Neural progenitor cell (in vitro differentiated cells): Measurements from ENCODE around the gene GABRR1. TPM values are rescaled to one million over a fixed set of nuclear protein-coding genes. Genes with fewer than 3 reads are reported as not detected.

ENCODE experiments used
- DNase-seq: peaks from one replicate; pipeline ENCODE4 v3.0.0-alpha.2; 2016; ENCODE audit warnings: low spot score
- H2AFZ ChIP-seq: fragments of 200-600 bp; sonication (generic); replicated peaks from 2 replicates; pipeline ENCODE4 v1.6.1; 2016; ENCODE audit warnings: antibody characterized with exemption
- H3F3A ChIP-seq: fragments of 200-600 bp; sonication (generic); 2 replicates; pipeline ENCODE4 v1.6.1; 2016; ENCODE audit warnings: antibody characterized with exemption, low read depth
- H3K27ac ChIP-seq: fragments of 200-600 bp; sonication (generic); 2 replicates; pipeline ENCODE4 v1.5.1; 2016; ENCODE audit warnings: mild to moderate bottlenecking
- H3K27me3 ChIP-seq: fragments of 200-600 bp; sonication (generic); 2 replicates; pipeline ENCODE4 v1.6.1; 2016; ENCODE audit warnings: mild to moderate bottlenecking, moderate library complexity
- H3K36me3 ChIP-seq: fragments of 200-600 bp; sonication (generic); 2 replicates; pipeline ENCODE4 v1.5.1; 2016
- H3K4me1 ChIP-seq: fragments of 200-600 bp; sonication (generic); 2 replicates; pipeline ENCODE4 v1.6.1; 2016; ENCODE audit warnings: mixed run types
- H3K4me2 ChIP-seq: fragments of 200-600 bp; sonication (generic); 2 replicates; pipeline ENCODE4 v1.6.1; 2016
- H3K4me3 ChIP-seq: fragments of 200-600 bp; sonication (generic); 2 replicates; pipeline ENCODE4 v1.5.1; 2016
- H3K79me2 ChIP-seq: fragments of 200-600 bp; sonication (generic); 2 replicates; pipeline ENCODE4 v1.6.1; 2016; ENCODE audit warnings: low read depth
- H3K9ac ChIP-seq: fragments of 200-600 bp; sonication (generic); 2 replicates; pipeline ENCODE4 v1.6.1; 2016
- H3K9me3 ChIP-seq: fragments of 200-600 bp; sonication (generic); 2 replicates; pipeline ENCODE4 v1.5.1; 2016; ENCODE audit warnings: low read depth
- H4K20me1 ChIP-seq: fragments of 200-600 bp; sonication (generic); 2 replicates; pipeline ENCODE4 v1.6.1; 2016; ENCODE audit warnings: low read depth
- H3K27ac Mint-ChIP-seq: 3 replicates; pipeline ENCODE4 v1.8.0; 2021; ENCODE audit warnings: mixed read lengths
- H3K27me3 Mint-ChIP-seq: 2 replicates; pipeline ENCODE4 v1.8.0; 2022; ENCODE audit warnings: low read depth, mild to moderate bottlenecking, inconsistent platforms, moderate library complexity, mixed read lengths; ENCODE audit not compliant: insufficient read depth
- H3K36me3 Mint-ChIP-seq: 3 replicates; pipeline ENCODE4 v1.8.0; 2021; ENCODE audit warnings: mixed read lengths
- H3K4me1 Mint-ChIP-seq: 3 replicates; pipeline ENCODE4 v1.8.0; 2021; ENCODE audit warnings: mixed read lengths
- H3K4me3 Mint-ChIP-seq: 3 replicates; pipeline ENCODE4 v1.8.0; 2021; ENCODE audit warnings: mild to moderate bottlenecking, moderate library complexity, mixed read lengths
- H3K9me3 Mint-ChIP-seq: 3 replicates; pipeline ENCODE4 v1.8.0; 2020; ENCODE audit warnings: mixed read lengths
- CTCF ChIP-seq: fragments of 200-600 bp; sonication (generic); IDR thresholded peaks from 2 replicates; pipeline ENCODE4 v1.5.1; 2017; ENCODE audit warnings: antibody characterized with exemption, mild to moderate bottlenecking
- EZH2 ChIP-seq: fragments of 200-600 bp; sonication (generic); IDR thresholded peaks from 2 replicates; pipeline ENCODE4 v1.6.1; 2017; ENCODE audit warnings: antibody characterized with exemption, mild to moderate bottlenecking, moderate library complexity
- EZH2phosphoT487 ChIP-seq: fragments of 200-600 bp; sonication (generic); IDR thresholded peaks from 2 replicates; pipeline ENCODE4 v1.6.1; 2017; ENCODE audit warnings: antibody characterized with exemption
- total RNA-seq: library from RNA; depleted of rRNA; stranded (reverse); fragments of >200 nt; gene quantifications from 2 replicates; pipeline ENCODE4 v1.2.3, GENCODE V29; 2015; ENCODE audit warnings: low replicate concordance

Gene GABRR1
- total RNA-seq, 1 donor from 2014 or later: not detected

- no peak overlapping the region for H3K9ac ChIP-seq
- no peak overlapping the region for H2AFZ ChIP-seq
- no peaks in the 10 kb centered on the region for H3K79me2 ChIP-seq
- Mint-ChIP-seq H3K4me1 (no peaks in the 10 kb centered on the region), H3K9me3 (peaks cover 4% of the 10 kb centered on the region), H3K4me3 (no peak overlapping the region), H3K36me3 (no peaks in the 10 kb centered on the region), H3K27ac (no peak overlapping the region), H3K27me3 (no peaks in the 10 kb centered on the region)
- TF ChIP-seq CTCF (no peak), EZH2phosphoT487 (no peak), EZH2 (no peak)
- no peaks in the 10 kb centered on the region for H3K4me1 ChIP-seq
- no peak overlapping the region for H3K4me2 ChIP-seq
- no peaks in the 10 kb centered on the region for H3K9me3 ChIP-seq
- H3K27ac ChIP-seq: no peak overlapping the region
- H3K27me3 ChIP-seq: no peaks in the 10 kb centered on the region
- H3K36me3 ChIP-seq: no peaks in the 10 kb centered on the region
- H3F3A ChIP-seq: no peaks in the 10 kb centered on the region
- no peak for DNase-seq
- no peak overlapping the region for H3K4me3 ChIP-seq
- no peaks in the 10 kb centered on the region for H4K20me1 ChIP-seq
Measured at GRCh38 chr6:89138173-89138572, 79.0 kb downstream of the GABRR1 start.

DNA sequence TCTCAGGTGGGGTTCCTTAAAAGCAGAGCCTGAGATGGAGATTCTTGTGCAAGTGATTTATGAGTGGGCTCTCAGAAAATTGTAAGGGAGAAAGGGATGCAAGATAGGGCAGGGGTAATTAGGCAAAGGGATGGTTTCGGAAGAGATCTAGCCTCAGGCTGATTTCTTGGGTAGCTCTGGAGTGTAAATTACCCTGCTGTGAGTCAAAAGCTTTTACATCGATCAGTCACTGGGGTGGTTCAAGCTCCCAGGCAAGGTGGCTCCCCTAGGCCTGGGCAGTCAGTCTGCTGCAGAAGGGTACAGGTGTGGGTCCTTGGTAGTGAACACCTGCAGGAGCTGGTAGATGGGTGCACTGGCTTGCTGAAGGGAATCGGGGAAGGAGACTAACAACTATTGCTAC lies 82.4 kb downstream of the GABRR1 start:
- Histone ChIP-seq H3K79me2 (no peaks in the 10 kb centered on the region), H3K4me3 (no peak overlapping the region), H3K36me3 (no peaks in the 10 kb centered on the region), H3K9ac (no peak overlapping the region), H3K9me3 (no peaks in the 10 kb centered on the region), H3K4me2 (no peak overlapping the region), H3F3A (no peaks in the 10 kb centered on the region), H3K4me1 (no peaks in the 10 kb centered on the region), H2AFZ (no peak overlapping the region), H3K27ac (no peak overlapping the region), H4K20me1 (no peaks in the 10 kb centered on the region), H3K27me3 (no peaks in the 10 kb centered on the region)
- Mint-ChIP-seq H3K36me3 (no peaks in the 10 kb centered on the region), H3K9me3 (peaks cover 7% of the 10 kb centered on the region), H3K4me1 (no peaks in the 10 kb centered on the region), H3K4me3 (no peak overlapping the region), H3K27ac (no peak overlapping the region), H3K27me3 (no peaks in the 10 kb centered on the region)
- DNase-seq: no peak
- TF ChIP-seq CTCF: no peak
- no peak for TF ChIP-seq EZH2
- TF ChIP-seq EZH2phosphoT487: no peak

GRCh38 chr6:89133981-89134380 lies 83.2 kb downstream of the GABRR1 start:
- no peaks in the 10 kb centered on the region for H4K20me1 ChIP-seq
- Mint-ChIP-seq H3K4me3 (no peak overlapping the region), H3K4me1 (no peaks in the 10 kb centered on the region), H3K9me3 (peaks cover 8% of the 10 kb centered on the region), H3K36me3 (no peaks in the 10 kb centered on the region), H3K27me3 (no peaks in the 10 kb centered on the region), H3K27ac (no peak overlapping the region)
- no peak for TF ChIP-seq EZH2phosphoT487
- TF ChIP-seq CTCF: no peak
- TF ChIP-seq EZH2: no peak
- no peaks in the 10 kb centered on the region for H3K9me3 ChIP-seq
- no peaks in the 10 kb centered on the region for H3F3A ChIP-seq
- H3K4me3 ChIP-seq: no peak overlapping the region
- H3K36me3 ChIP-seq: no peaks in the 10 kb centered on the region
- DNase-seq: no peak
- H3K4me2 ChIP-seq: no peak overlapping the region
- no peak overlapping the region for H2AFZ ChIP-seq
- no peaks in the 10 kb centered on the region for H3K27me3 ChIP-seq
- no peaks in the 10 kb centered on the region for H3K4me1 ChIP-seq
- no peaks in the 10 kb centered on the region for H3K79me2 ChIP-seq
- H3K27ac ChIP-seq: no peak overlapping the region
- no peak overlapping the region for H3K9ac ChIP-seq

- Histone ChIP-seq H3K9me3 (no peaks in the 10 kb centered on the region), H3F3A (no peaks in the 10 kb centered on the region), H3K4me3 (no peak overlapping the region), H4K20me1 (no peaks in the 10 kb centered on the region), H3K79me2 (no peaks in the 10 kb centered on the region), H2AFZ (no peak overlapping the region), H3K4me1 (no peaks in the 10 kb centered on the region), H3K9ac (no peak overlapping the region), H3K27me3 (no peaks in the 10 kb centered on the region), H3K36me3 (no peaks in the 10 kb centered on the region), H3K27ac (no peak overlapping the region), H3K4me2 (no peak overlapping the region)
- Mint-ChIP-seq H3K4me3 (no peak overlapping the region), H3K4me1 (no peaks in the 10 kb centered on the region), H3K27ac (no peak overlapping the region), H3K36me3 (peaks cover 4% of the 10 kb centered on the region), H3K27me3 (peaks cover 2% of the 10 kb centered on the region), H3K9me3 (peaks cover 18% of the 10 kb centered on the region)
- no peak for DNase-seq
- no peak for TF ChIP-seq EZH2phosphoT487
- TF ChIP-seq CTCF: no peak
- no peak for TF ChIP-seq EZH2
Measured at GRCh38 chr6:89132057-89132456, 85.1 kb downstream of the GABRR1 start.
